Smooth muscle cell of the brain vasculature (primary cell): ENCODE results near the gene WEE2.
"Not testable (repeated sequence)": the region's sequence is repeated elsewhere in the genome, so short reads cannot be mapped to it uniquely, and the experiment has no call there.

ENCODE experiments used
- DNase-seq: peaks from one replicate; pipeline ENCODE4 v3.0.0-alpha.2; 2012; ENCODE audit warnings: low read depth, low spot score

Gene WEE2

GRCh38 chr7:141708351-141708750 lies at the start of gene WEE2:
WEE2 (plus strand) TSS chr7:141708353; CDS start chr7:141708759, 406 bp downstream.
- no peak for DNase-seq

GRCh38 chr7:141659501-141659900 lies 48.7 kb upstream of the WEE2 start:
- no peak for DNase-seq

- DNase-seq, result no peak
These were observed 47.9 kb upstream of the WEE2 start for GRCh38 chr7:141660259-141660658.

GRCh38 chr7:141663081-141663849 lies 44.9 kb upstream of the WEE2 start:
- DNase-seq, result no peak

- DNase-seq, result no peak
These were observed 43.7 kb upstream of the WEE2 start for GRCh38 chr7:141664450-141664849.

GRCh38 chr7:141665208-141666035 lies 42.7 kb upstream of the WEE2 start:
- no peak for DNase-seq

GRCh38 chr7:141666071-141666470 lies 42.1 kb upstream of the WEE2 start:
- no peak for DNase-seq

GRCh38 chr7:141668853-141669252 lies 39.3 kb upstream of the WEE2 start:
- no peak for DNase-seq

GRCh38 chr7:141671705-141672496 lies 36.3 kb upstream of the WEE2 start:
- no peak for DNase-seq

GRCh38 chr7:141673346-141673745 lies 34.8 kb upstream of the WEE2 start:
- DNase-seq, result no peak

- DNase-seq, result no peak
These were observed 33.9 kb upstream of the WEE2 start for GRCh38 chr7:141674171-141674671.

- no peak for DNase-seq
These were observed 33.5 kb upstream of the WEE2 start for GRCh38 chr7:141674702-141675101.

- DNase-seq, result no peak
These were observed 32.5 kb upstream of the WEE2 start for GRCh38 chr7:141675436-141676215.

- DNase-seq, result no peak
These were observed 31.5 kb upstream of the WEE2 start for GRCh38 chr7:141676618-141677017.

- DNase-seq, result no peak
These were observed 29.1 kb upstream of the WEE2 start for GRCh38 chr7:141679014-141679413.

- DNase-seq, result no peak
These were observed 22.7 kb upstream of the WEE2 start for GRCh38 chr7:141685285-141686023.

GRCh38 chr7:141686074-141686473 lies 22.1 kb upstream of the WEE2 start:
- no peak for DNase-seq

- DNase-seq, result no peak
These were observed 21.5 kb upstream of the WEE2 start for GRCh38 chr7:141686670-141687069.

- DNase-seq, result no peak
These were observed 20.1 kb upstream of the WEE2 start for GRCh38 chr7:141688043-141688442.

- not testable (repeated sequence) for DNase-seq
These were observed 18.9 kb upstream of the WEE2 start for GRCh38 chr7:141689072-141689825.
